ENCODE data around the gene TTC28.

GRCh38 chr22:28025333-28025732, 654.3 kb downstream of the TTC28 start:
- TF ChIP-seq POLR2AphosphoS5 (IDR thresholded peaks at IDR 0.05; ENCODE audit: insufficient read depth, low read depth, low read length) (no peak), CTCF (IDR thresholded peaks at IDR 0.05; ENCODE audit: extremely low read depth in 1 of 2, insufficient read depth in 1 of 2, low read depth in 1 of 2, low read length in 2 of 2) (no peak), POLR2A (IDR thresholded peaks at IDR 0.05; ENCODE audit: low read depth, low read length) (no peak), MAX (IDR thresholded peaks at IDR 0.05; ENCODE audit: insufficient read depth, insufficient read length) (no peak), EZH2 (IDR thresholded peaks at IDR 0.05; ENCODE audit: borderline replicate concordance, low read depth, low read length, severe bottlenecking) (no peak), JUN (IDR thresholded peaks at IDR 0.05; ENCODE audit: borderline replicate concordance, insufficient read depth, insufficient read length, low read depth) (no peak), GATA2 (IDR thresholded peaks at IDR 0.05; ENCODE audit: insufficient read depth, insufficient read length, low read depth, low read length) (no peak), FOS (IDR thresholded peaks at IDR 0.05; ENCODE audit: borderline replicate concordance, insufficient read depth, low read length) (no peak), MYC (IDR thresholded peaks at IDR 0.05; ENCODE audit: low read depth, low read length) (no peak)

Data from endothelial cell of umbilical vein (primary cell).